DOHH2 (cell line): ENCODE results near the gene TRIM42.

Experiments
- H3F3A ChIP-seq: fragments of 200-600 bp; sonication (generic), shearing (Covaris generic); 2 replicates; pipeline ENCODE4 v1.6.0; 2016; ENCODE audit warnings: antibody characterized with exemption, mild to moderate bottlenecking; ENCODE audit not compliant: control insufficient read depth, insufficient read depth
- H3K27ac ChIP-seq: fragments of 200-600 bp; sonication (generic); 2 replicates; pipeline ENCODE4 v1.5.1; 2014; ENCODE audit warnings: low read depth, mild to moderate bottlenecking, low read length, moderate library complexity
- H3K27me3 ChIP-seq: fragments of 200-600 bp; sonication (generic); 2 replicates; pipeline ENCODE4 v1.6.1; 2014; ENCODE audit warnings: mild to moderate bottlenecking, low read length, mixed read lengths; ENCODE audit not compliant: control insufficient read depth
- H3K36me3 ChIP-seq: fragments of 200-600 bp; sonication (generic); 2 replicates; pipeline ENCODE4 v1.6.1; 2014; ENCODE audit warnings: mild to moderate bottlenecking, low read length, moderate library complexity, mixed read lengths; ENCODE audit not compliant: control insufficient read depth
- H3K4me1 ChIP-seq: fragments of 200-600 bp; sonication (generic); 2 replicates; pipeline ENCODE4 v1.6.1; 2014; ENCODE audit warnings: mild to moderate bottlenecking, low read length, mixed read lengths; ENCODE audit not compliant: control insufficient read depth
- H3K4me2 ChIP-seq: fragments of 200-600 bp; sonication (generic); 2 replicates; pipeline ENCODE4 v1.6.0; 2014; ENCODE audit warnings: mild to moderate bottlenecking, low read length, moderate library complexity
- H3K4me3 ChIP-seq: fragments of 200-600 bp; sonication (generic); 2 replicates; pipeline ENCODE4 v1.5.1; 2014; ENCODE audit warnings: mild to moderate bottlenecking, low read length, mixed read lengths
- H3K79me2 ChIP-seq: fragments of 200-600 bp; sonication (generic); 2 replicates; pipeline ENCODE4 v1.6.1; 2014; ENCODE audit warnings: mild to moderate bottlenecking, low read length, mixed read lengths; ENCODE audit not compliant: control insufficient read depth
- H3K9me2 ChIP-seq: fragments of 200-600 bp; sonication (generic); replicated peaks from 2 replicates; pipeline ENCODE4 v1.6.1; 2014; ENCODE audit warnings: mild to moderate bottlenecking, low read length, mixed read lengths; ENCODE audit not compliant: control insufficient read depth
- H3K9me3 ChIP-seq: fragments of 200-600 bp; sonication (generic); 2 replicates; pipeline ENCODE4 v1.6.1; 2014; ENCODE audit warnings: antibody characterized with exemption, low read length, mixed read lengths; ENCODE audit not compliant: control insufficient read depth, insufficient read depth
- H4K20me1 ChIP-seq: fragments of 200-600 bp; sonication (generic); 2 replicates; pipeline ENCODE4 v1.6.0; 2014; ENCODE audit warnings: low read depth, mild to moderate bottlenecking, antibody characterized with exemption, low read length, moderate library complexity; ENCODE audit not compliant: control insufficient read depth, insufficient read depth
- CTCF ChIP-seq: fragments of 200-600 bp; sonication (generic); IDR thresholded peaks from one replicate; pipeline ENCODE4 v1.5.1; 2014; ENCODE audit warnings: antibody characterized with exemption, mild to moderate bottlenecking, low read depth, low read length; ENCODE audit not compliant: poor library complexity, severe bottlenecking
- EZH2phosphoT487 ChIP-seq: fragments of 200-600 bp; sonication (generic); IDR thresholded peaks from 2 replicates; pipeline ENCODE4 v1.6.1; 2017; ENCODE audit warnings: borderline replicate concordance, mild to moderate bottlenecking, antibody characterized with exemption, low read length, moderate library complexity, mixed read lengths

TRIM42 gene

GRCh38 chr3:140726066-140726465 is 48.2 kb downstream of the TRIM42 start:
- H3K9me3 ChIP-seq: no peaks in the 10 kb centered on the region
- H3K27ac ChIP-seq: no peak overlapping the region
- H4K20me1 ChIP-seq: no peaks in the 10 kb centered on the region
- H3K9me2 ChIP-seq: no peaks in the 10 kb centered on the region
- peaks cover 8% of the 10 kb centered on the region; the same call in 1 of the 2 replicates for H3K4me1 ChIP-seq
- no peaks in the 10 kb centered on the region for H3K27me3 ChIP-seq
- H3F3A ChIP-seq: no peaks in the 10 kb centered on the region
- no peaks in the 10 kb centered on the region for H3K79me2 ChIP-seq
- TF ChIP-seq EZH2phosphoT487 (no peak), CTCF (no peak)
- no peak overlapping the region for H3K4me2 ChIP-seq
- no peaks in the 10 kb centered on the region for H3K36me3 ChIP-seq
- H3K4me3 ChIP-seq: no peak overlapping the region

- Histone ChIP-seq H3F3A (no peaks in the 10 kb centered on the region), H3K4me2 (no peak overlapping the region)
- TF ChIP-seq EZH2phosphoT487: no peak
- no peak for TF ChIP-seq CTCF
Observed at GRCh38 chr3:140727886-140728285, 50.0 kb downstream of the TRIM42 start.

GRCh38 chr3:140731440-140732119 is 53.7 kb downstream of the TRIM42 start:
- H3K4me3 ChIP-seq: no peak overlapping the region
- no peaks in the 10 kb centered on the region for H3K9me3 ChIP-seq

More at GRCh38 chr3:140727886-140728285, 50.0 kb downstream of the TRIM42 start:
- H3K4me3 ChIP-seq: no peak overlapping the region
- no peaks in the 10 kb centered on the region for H4K20me1 ChIP-seq
- H3K9me2 ChIP-seq: no peaks in the 10 kb centered on the region
- H3K9me3 ChIP-seq: no peaks in the 10 kb centered on the region
- H3K4me1 ChIP-seq: peaks cover 8% of the 10 kb centered on the region; the same call in 1 of the 2 replicates
- no peaks in the 10 kb centered on the region for H3K36me3 ChIP-seq
- H3K27ac ChIP-seq: no peak overlapping the region
- H3K79me2 ChIP-seq: no peaks in the 10 kb centered on the region
- H3K27me3 ChIP-seq: no peaks in the 10 kb centered on the region

More at GRCh38 chr3:140731440-140732119, 53.7 kb downstream of the TRIM42 start:
- no peaks in the 10 kb centered on the region for H4K20me1 ChIP-seq
- no peaks in the 10 kb centered on the region for H3K4me1 ChIP-seq
- H3F3A ChIP-seq: no peaks in the 10 kb centered on the region
- no peaks in the 10 kb centered on the region for H3K36me3 ChIP-seq
- no peaks in the 10 kb centered on the region for H3K9me2 ChIP-seq
- no peak overlapping the region for H3K4me2 ChIP-seq
- no peaks in the 10 kb centered on the region for H3K79me2 ChIP-seq
- H3K27me3 ChIP-seq: no peaks in the 10 kb centered on the region
- no peak for TF ChIP-seq EZH2phosphoT487
- TF ChIP-seq CTCF: no peak
- no peak overlapping the region for H3K27ac ChIP-seq
